H1 (cell line): ENCODE data around the gene SLC23A3. TPM values are rescaled to one million over a fixed set of nuclear protein-coding genes. Genes with fewer than 3 reads are reported as not detected.

Experiments
- CTCF ChIA-PET: fragments of 300-600 bp; sonication (Branson Sonifier 250); formaldehyde crosslinking; loops from one replicate; lab custom pipeline; 2021; ENCODE audit not compliant: partially characterized antibody; lab: Charles Lee
- POLR2A ChIA-PET: fragments of 300-600 bp; sonication (Branson Sonifier 250); formaldehyde crosslinking; loops from one replicate; lab custom pipeline; 2021; ENCODE audit warnings: inconsistent platforms; ENCODE audit not compliant: partially characterized antibody; lab: Charles Lee
- DNase-seq, 2 experiments: peaks; one replicate each; pipeline versions ENCODE4 v3.0.0 to v3.0.0-alpha.2; 2010 to 2022; ENCODE audit warnings: low spot score in 2 of 2, low read depth in 1 of 2, mixed read lengths in 1 of 2
- FAIRE-seq: peaks from 2 replicates; lab custom pipeline; 2011; peaks lifted over from hg19 to GRCh38; lab: Jason Lieb, UNC
- H2AFZ ChIP-seq: 2 replicates; pipeline ENCODE4 v1.8.1; 2012; ENCODE audit warnings: low read length, inconsistent platforms
- H2AK5ac ChIP-seq: 2 replicates; pipeline ENCODE4 v1.6.1; 2013; ENCODE audit warnings: low read depth, low read length
- H2BK120ac ChIP-seq: replicated peaks from 2 replicates; pipeline ENCODE3; 2013; ENCODE audit warnings: low read depth, low read length, inconsistent platforms
- H2BK12ac ChIP-seq: 2 replicates; pipeline ENCODE4 v1.6.1; 2013; ENCODE audit warnings: low read depth, low read length
- H2BK15ac ChIP-seq: 2 replicates; pipeline ENCODE4 v1.6.1; 2013; ENCODE audit warnings: low read length
- H2BK20ac ChIP-seq: 2 replicates; pipeline ENCODE4 v1.6.1; 2013; ENCODE audit warnings: low read length
- H2BK5ac ChIP-seq: 2 replicates; pipeline ENCODE4 v1.6.1; 2013; ENCODE audit warnings: low read depth, low read length
- H3K14ac ChIP-seq: 2 replicates; pipeline ENCODE4 v1.6.1; 2013; ENCODE audit warnings: inconsistent platforms; ENCODE audit not compliant: insufficient read length
- H3K18ac ChIP-seq: 2 replicates; pipeline ENCODE4 v1.6.1; 2013; ENCODE audit warnings: low read length; ENCODE audit errors: extremely low read depth
- H3K23ac ChIP-seq: 2 replicates; pipeline ENCODE4 v1.6.1; 2013; ENCODE audit warnings: inconsistent platforms; ENCODE audit not compliant: insufficient read length
- H3K23me2 ChIP-seq: 2 replicates; pipeline ENCODE4 v1.6.1; 2013; ENCODE audit warnings: low read depth, low read length
- H3K27ac ChIP-seq: 2 replicates; pipeline ENCODE4 v1.6.1; 2011; ENCODE audit warnings: low read depth, low read length, inconsistent platforms
- H3K27me3 ChIP-seq, 4 experiments: replicated peaks in 1 of 4; 1 replicate in 1 of 4; 2 replicates in 3 of 4; pipeline versions ENCODE4 v1.6.1 to v1.8.1; 2011 to 2013; ENCODE audit warnings: low read length in 3 of 4, mild to moderate bottlenecking in 3 of 4, inconsistent platforms in 2 of 4, mixed read lengths in 2 of 4, moderate library complexity in 1 of 4; ENCODE audit not compliant: control insufficient read depth in 3 of 4, insufficient read depth in 3 of 4; ENCODE audit errors: extremely low read depth in 1 of 4
- H3K36me3 ChIP-seq, 4 experiments: 2 replicates each; pipeline versions ENCODE4 v1.6.1 to v1.8.1; 2011 to 2013; ENCODE audit warnings: mild to moderate bottlenecking in 4 of 4, low read length in 3 of 4, moderate library complexity in 2 of 4, control low read depth in 1 of 4, inconsistent platforms in 1 of 4; ENCODE audit not compliant: insufficient read depth in 4 of 4, control insufficient read depth in 2 of 4
- H3K4ac ChIP-seq: replicated peaks from 2 replicates; pipeline ENCODE3; 2013; ENCODE audit warnings: low read length, low read depth, mixed read lengths, inconsistent platforms; ENCODE audit not compliant: insufficient read length
- H3K4me1 ChIP-seq, 4 experiments: replicated peaks in 1 of 4; 1 replicate in 1 of 4; 2 replicates in 3 of 4; pipeline versions ENCODE4 v1.6.1 to v1.8.1; 2011 to 2013; ENCODE audit warnings: low read length in 3 of 4, inconsistent platforms in 2 of 4, mixed read lengths in 1 of 4; ENCODE audit not compliant: insufficient read depth in 4 of 4, control insufficient read depth in 3 of 4
- H3K4me2 ChIP-seq, 2 experiments: 2 replicates each; pipeline versions ENCODE4 v1.6.1 to v1.8.1; 2011 to 2013; ENCODE audit warnings: low read depth in 2 of 2, low read length in 2 of 2, control low read depth in 1 of 2, inconsistent platforms in 1 of 2, mild to moderate bottlenecking in 1 of 2; ENCODE audit not compliant: insufficient read depth in 1 of 2
- H3K4me3 ChIP-seq, 4 experiments: fragments of 200-600, 300-600 bp in 1 of 4; sonication (generic), shearing (Covaris generic), sonication (Bioruptor Twin) in 1 of 4; 2 replicates each; pipeline versions ENCODE4 v1.5.1 to v1.8.1; 2011 to 2016; ENCODE audit warnings: low read length in 4 of 4, low read depth in 3 of 4, control low read depth in 2 of 4, inconsistent platforms in 2 of 4, mild to moderate bottlenecking in 2 of 4, mixed read lengths in 1 of 4, moderate library complexity in 1 of 4; ENCODE audit not compliant: insufficient read depth in 2 of 4; ENCODE audit errors: extremely low read depth in 1 of 4
- H3K56ac ChIP-seq: replicated peaks from 2 replicates; pipeline ENCODE3; 2013; ENCODE audit warnings: low read depth, mild to moderate bottlenecking, mixed read lengths, low read length, inconsistent platforms; ENCODE audit not compliant: insufficient read length
- H3K79me1 ChIP-seq: 2 replicates; pipeline ENCODE4 v1.6.1; 2013; ENCODE audit warnings: low read depth, low read length, control low read depth
- H3K79me2 ChIP-seq, 2 experiments: 2 replicates each; pipeline versions ENCODE4 v1.6.1 to v1.8.1; 2012 to 2013; ENCODE audit warnings: low read length in 2 of 2, mild to moderate bottlenecking in 2 of 2, inconsistent platforms in 1 of 2; ENCODE audit not compliant: insufficient read depth in 2 of 2, control insufficient read depth in 1 of 2
- H3K9ac ChIP-seq, 4 experiments: replicated peaks in 1 of 4; 1 replicate in 1 of 4; 2 replicates in 3 of 4; pipeline versions ENCODE4 v1.6.1 to v1.8.1; 2011 to 2013; ENCODE audit warnings: low read depth in 3 of 4, low read length in 3 of 4, control low read depth in 2 of 4, mild to moderate bottlenecking in 2 of 4, moderate library complexity in 2 of 4, inconsistent platforms in 1 of 4; ENCODE audit errors: extremely low read depth in 1 of 4
- H3K9me3 ChIP-seq, 2 experiments: 2 replicates each; pipeline versions ENCODE4 v1.6.1 to v1.8.1; 2012 to 2013; ENCODE audit warnings: mild to moderate bottlenecking in 2 of 2, moderate library complexity in 2 of 2, control low read depth in 1 of 2, inconsistent platforms in 1 of 2, low read depth in 1 of 2, low read length in 1 of 2, mixed read lengths in 1 of 2; ENCODE audit not compliant: insufficient read depth in 2 of 2
- H4K20me1 ChIP-seq, 2 experiments: replicated peaks in 1 of 2; 2 replicates each; pipeline versions ENCODE3 to v1.8.1; 2011 to 2013; ENCODE audit warnings: inconsistent platforms in 2 of 2, low read length in 2 of 2, mild to moderate bottlenecking in 1 of 2; ENCODE audit not compliant: insufficient read depth in 2 of 2, control insufficient read depth in 1 of 2
- H4K5ac ChIP-seq: 2 replicates; pipeline ENCODE4 v1.6.1; 2013; ENCODE audit warnings: low read length, low read depth, mixed read lengths, inconsistent platforms; ENCODE audit not compliant: insufficient read length
- H4K8ac ChIP-seq: 2 replicates; pipeline ENCODE4 v1.8.0; 2013; ENCODE audit warnings: mild to moderate bottlenecking, moderate library complexity, low read length, inconsistent platforms; ENCODE audit not compliant: insufficient read depth; ENCODE audit errors: extremely low read depth
- H4K91ac ChIP-seq: replicated peaks from 2 replicates; pipeline ENCODE3; 2013; ENCODE audit warnings: low read length, mixed read lengths, inconsistent platforms; ENCODE audit not compliant: insufficient read length
- CHD1 ChIP-seq: IDR thresholded peaks from 2 replicates; pipeline ENCODE4 v1.6.1; 2012; ENCODE audit warnings: low read depth, low read length, improper control_type of control experiment
- JUND ChIP-seq: IDR thresholded peaks from 2 replicates; pipeline ENCODE4 v1.6.1; 2011; ENCODE audit warnings: mild to moderate bottlenecking, improper control_type of control experiment, low read length
- SIX5 ChIP-seq: IDR thresholded peaks from 2 replicates; pipeline ENCODE4 v1.6.1; 2011; ENCODE audit warnings: mild to moderate bottlenecking, low read depth, low read length
- WGBS, 2 experiments: shearing (Covaris generic) in 1 of 2; methylation state at CpG; one replicate each; pipeline versions ENCODE4 v1.1.6 to v1.1.7; 2013 to 2015; ENCODE audit warnings: low lambda C conversion rate in 2 of 2, mixed read lengths in 2 of 2, inconsistent platforms in 1 of 2, low coverage in 1 of 2, missing lambda C conversion rate in 1 of 2; ENCODE audit not compliant: insufficient replicate concordance in 2 of 2, insufficient coverage in 1 of 2, insufficient read length in 1 of 2; ENCODE audit errors: extremely low coverage in 1 of 2, missing lambda C conversion rate in 1 of 2; 5-methylcytosine and 5-hydroxymethylcytosine counted together
- polyA plus RNA-seq, 7 experiments: library from polyadenylated mRNA; depleted of rRNA in 3 of 7; stranded (reverse) in 5 of 7; unstranded in 2 of 7; fragments of >200 nt in 5 of 7; fragments of 200-250 nt in 2 of 7; gene quantifications; 1 replicate in 5 of 7; 2 replicates in 1 of 7; 4 replicates in 1 of 7; pipeline versions ENCODE4 v1.2.1 to v1.2.3, GENCODE V29; 2011 to 2013; ENCODE audit warnings: missing spikeins in 2 of 7, mixed read lengths in 2 of 7
- total RNA-seq: library from RNA; stranded (reverse); fragmentation: NEBNext Ultra II Directional; extraction: Animal tissue kit (Norgen Biotek cat#: 25700); gene quantifications from 2 replicates; pipeline ENCODE4 v1.2.1, GENCODE V29; 2021

SLC23A3 gene
- total and polyA plus RNA-seq, 2 of the 8 experiments (the other 6 are each of a cell fraction or from before 2014, with no cell fraction given): 0.35 to 0.84 TPM

- H2AK5ac ChIP-seq: no peak overlapping the region
- no peak overlapping the region for H2BK12ac ChIP-seq
- no peaks in the 10 kb centered on the region for H4K20me1 ChIP-seq
- FAIRE-seq: no peak
- H3K4me3 ChIP-seq: no peak overlapping the region
- H3K4me2 ChIP-seq: no peak overlapping the region
- H3K23ac ChIP-seq: no peak overlapping the region
- CTCF ChIA-PET: interaction anchor here (0.7 to 37.2 kb wide), 8 partner anchors 11 to 127 kb away, joined by 3 to 1777 read pairs (median 9); partner anchors contain the start of genes CFAP65 and IHH
- H2AFZ ChIP-seq: no peak overlapping the region
- H3K56ac ChIP-seq: no peak overlapping the region
- TF ChIP-seq JUND (no peak), CHD1 (no peak), SIX5 (no peak)
- POLR2A ChIA-PET: interaction anchor here (1.3 kb wide), 1 partner anchor 27 kb away, joined by 3 read pairs; no protein-coding TSS in a partner anchor
- no peak overlapping the region for H4K5ac ChIP-seq
- H3K9ac ChIP-seq: no peak overlapping the region
- H3K79me2 ChIP-seq: no peaks in the 10 kb centered on the region
- 89% methylated on average over 4 of the region's 4 CpGs; no CpG with 5 or more reads in 1 of the 2 experiments for WGBS, 2 experiments
- H3K4ac ChIP-seq: no peak overlapping the region
- H2BK20ac ChIP-seq: no peak overlapping the region
- no peaks in the 10 kb centered on the region for H3K36me3 ChIP-seq
- no peaks in the 10 kb centered on the region for H3K9me3 ChIP-seq
- no peak overlapping the region for H2BK5ac ChIP-seq
- no peak overlapping the region for H3K18ac ChIP-seq
- H3K79me1 ChIP-seq: no peaks in the 10 kb centered on the region
- H3K14ac ChIP-seq: no peak overlapping the region
- H4K91ac ChIP-seq: no peak overlapping the region
- H3K27me3 ChIP-seq: no peaks in the 10 kb centered on the region
- H2BK120ac ChIP-seq: no peak overlapping the region
- no peak overlapping the region for H3K27ac ChIP-seq
- DNase-seq: no peak
- H3K23me2 ChIP-seq: no peaks in the 10 kb centered on the region
- H4K8ac ChIP-seq: no peak overlapping the region
- H3K4me1 ChIP-seq: no peaks in the 10 kb centered on the region; a peak in 1 of 7 replicates
- H2BK15ac ChIP-seq: no peak overlapping the region
Measured at GRCh38 chr2:219133976-219134375, 35.9 kb downstream of the SLC23A3 start.
